HG03571 (cell line): ENCODE measurements around the gene CRABP2.

ENCODE experiments used
- ATAC-seq: cut with Tn5 transposase; IDR thresholded peaks from one replicate; pipeline ENCODE4 v1.9.1; 2021; ENCODE audit not compliant: unreplicated experiment

The CRABP2 gene

GRCh38 chr1:156691665-156692440 lies 13.5 kb downstream of the CRABP2 start:
- ATAC-seq: no peak

GRCh38 chr1:156691191-156691590 lies 14.2 kb downstream of the CRABP2 start:
- no peak for ATAC-seq

- ATAC-seq: no peak
These were observed 14.7 kb downstream of the CRABP2 start for GRCh38 chr1:156690675-156691036.

- no peak for ATAC-seq
These were observed 15.3 kb downstream of the CRABP2 start for GRCh38 chr1:156689953-156690674.

- no peak for ATAC-seq
These were observed 16.1 kb downstream of the CRABP2 start for GRCh38 chr1:156689035-156689952.

- no peak for ATAC-seq
These were observed 21.1 kb downstream of the CRABP2 start for GRCh38 chr1:156684227-156684782.

- ATAC-seq: no peak
These were observed 23.1 kb downstream of the CRABP2 start for GRCh38 chr1:156682166-156682890.

- no peak for ATAC-seq
These were observed 24.0 kb downstream of the CRABP2 start for GRCh38 chr1:156681196-156681960.

- ATAC-seq: no peak
These were observed 25.3 kb downstream of the CRABP2 start for GRCh38 chr1:156680056-156680455.

- no peak for ATAC-seq
These were observed 27.5 kb downstream of the CRABP2 start for GRCh38 chr1:156677616-156678596.

- ATAC-seq: no peak
These were observed 28.4 kb downstream of the CRABP2 start, which contains the start of gene NES for GRCh38 chr1:156676820-156677615. Gene NES (minus strand): TSS chr1:156677407. CDS start chr1:156677264, 143 bp downstream.

- no peak for ATAC-seq
These were observed 29.1 kb downstream of the CRABP2 start for GRCh38 chr1:156676114-156676819.

GRCh38 chr1:156675210-156676113 lies 29.9 kb downstream of the CRABP2 start:
- ATAC-seq: no peak

GRCh38 chr1:156673387-156674121 lies 31.8 kb downstream of the CRABP2 start:
- ATAC-seq: no peak

GRCh38 chr1:156671804-156672203 lies 33.6 kb downstream of the CRABP2 start:
- ATAC-seq: no peak
